Measurements from ENCODE around the gene TBX1. TPM values are rescaled to one million over a fixed set of nuclear protein-coding genes. Genes with fewer than 3 reads are reported as not detected.
"Not testable (repeated sequence)": the region's sequence is repeated elsewhere in the genome, so short reads cannot be mapped to it uniquely, and the experiment has no call there.

TBX1 gene
- polyA plus RNA-seq, 3 donors from 2014 or later, result 0.12 TPM; not detected in 2

DNA sequence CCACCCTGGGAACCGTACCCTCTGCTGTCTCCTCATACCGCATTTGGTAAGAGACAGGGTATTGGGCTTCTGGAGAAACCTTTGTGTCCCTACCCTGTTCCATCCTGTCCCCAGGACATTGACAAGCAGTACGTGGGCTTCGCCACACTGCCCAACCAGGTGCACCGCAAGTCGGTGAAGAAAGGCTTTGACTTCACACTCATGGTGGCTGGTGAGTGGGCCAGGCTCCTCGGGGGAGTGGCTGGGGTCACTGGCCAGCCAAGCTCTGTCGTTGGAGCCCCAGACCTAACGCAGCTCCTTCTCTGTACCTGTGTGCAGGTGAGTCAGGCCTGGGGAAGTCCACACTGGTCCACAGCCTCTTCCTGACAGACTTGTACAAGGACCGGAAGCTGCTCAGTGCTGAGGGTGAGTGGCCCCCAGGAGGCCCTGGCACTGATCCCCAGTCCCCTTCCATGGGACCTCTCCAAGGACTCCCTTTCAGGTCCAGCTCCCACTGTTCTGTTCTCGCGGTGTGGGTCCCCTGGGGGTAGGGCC, 41.0 kb upstream of the TBX1 start:
- H3K4me1 Mint-ChIP-seq, result peaks cover 0 to 12% of the 10 kb centered on the region in 2 donors
- H3K9me3 Mint-ChIP-seq, result peaks cover 0 to 1% (median 0%) of the 10 kb centered on the region in 6 donors
- H3K27ac Mint-ChIP-seq, result no peak overlapping the region
- peak overlapping the region; percentile 67 to 76 (median 72) for H3K4me3 Mint-ChIP-seq
- H3K27me3 Mint-ChIP-seq (ENCODE audit: low read depth in 3 of 3), result peaks cover 11 to 19% (median 18%) of the 10 kb centered on the region in 3 donors
- H3K36me3 Mint-ChIP-seq, result no peaks in the 10 kb centered on the region
- DNase-seq, result no peak

DNA sequence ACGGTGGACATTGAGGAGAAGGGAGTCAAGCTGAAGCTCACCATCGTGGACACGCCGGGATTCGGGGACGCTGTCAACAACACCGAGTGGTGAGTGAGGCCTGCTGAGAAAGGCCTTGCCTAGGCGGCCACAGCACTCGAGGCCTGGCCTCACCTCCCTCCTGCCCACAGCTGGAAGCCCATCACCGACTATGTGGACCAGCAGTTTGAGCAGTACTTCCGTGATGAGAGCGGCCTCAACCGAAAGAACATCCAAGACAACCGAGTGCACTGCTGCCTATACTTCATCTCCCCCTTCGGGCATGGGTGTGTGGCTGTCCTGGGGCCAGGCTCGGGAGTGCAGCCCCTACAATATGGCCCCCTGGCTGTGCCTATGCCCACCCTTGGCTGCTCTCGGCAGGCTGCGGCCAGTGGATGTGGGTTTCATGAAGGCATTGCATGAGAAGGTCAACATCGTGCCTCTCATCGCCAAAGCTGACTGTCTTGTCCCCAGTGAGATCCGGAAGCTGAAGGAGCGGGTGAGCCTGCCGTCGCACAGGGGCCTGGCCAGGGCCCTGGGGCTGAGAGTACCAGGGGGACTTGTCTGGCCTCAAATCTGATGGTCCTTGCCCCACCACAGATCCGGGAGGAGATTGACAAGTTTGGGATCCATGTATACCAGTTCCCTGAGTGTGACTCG, 40.3 kb upstream of the TBX1 start:
- Mint-ChIP-seq H3K9me3 (peaks cover 0 to 1% (median 0%) of the 10 kb centered on the region in 6 donors), H3K27ac (no peak overlapping the region), H3K4me1 (peaks cover 0 to 17% of the 10 kb centered on the region in 2 donors), H3K4me3 (peak overlapping the region in 1 of 5 donors; percentile 46), H3K27me3 (ENCODE audit: low read depth in 3 of 3) (peaks cover 11 to 23% (median 22%) of the 10 kb centered on the region in 3 donors), H3K36me3 (no peaks in the 10 kb centered on the region)
- DNase-seq, result no peak

- Mint-ChIP-seq H3K36me3 (no peaks in the 10 kb centered on the region), H3K27me3 (ENCODE audit: low read depth in 3 of 3) (peaks cover 14 to 25% (median 23%) of the 10 kb centered on the region in 3 donors), H3K4me1 (peaks cover 0 to 19% of the 10 kb centered on the region in 2 donors), H3K4me3 (peak overlapping the region in 2 of 5 donors; percentile 18 to 33), H3K9me3 (peaks cover 0 to 1% (median 0%) of the 10 kb centered on the region in 6 donors), H3K27ac (no peak overlapping the region)
- no peak for DNase-seq
Observed at GRCh38 chr22:19720999-19721329, 39.6 kb upstream of the TBX1 start.

DNA sequence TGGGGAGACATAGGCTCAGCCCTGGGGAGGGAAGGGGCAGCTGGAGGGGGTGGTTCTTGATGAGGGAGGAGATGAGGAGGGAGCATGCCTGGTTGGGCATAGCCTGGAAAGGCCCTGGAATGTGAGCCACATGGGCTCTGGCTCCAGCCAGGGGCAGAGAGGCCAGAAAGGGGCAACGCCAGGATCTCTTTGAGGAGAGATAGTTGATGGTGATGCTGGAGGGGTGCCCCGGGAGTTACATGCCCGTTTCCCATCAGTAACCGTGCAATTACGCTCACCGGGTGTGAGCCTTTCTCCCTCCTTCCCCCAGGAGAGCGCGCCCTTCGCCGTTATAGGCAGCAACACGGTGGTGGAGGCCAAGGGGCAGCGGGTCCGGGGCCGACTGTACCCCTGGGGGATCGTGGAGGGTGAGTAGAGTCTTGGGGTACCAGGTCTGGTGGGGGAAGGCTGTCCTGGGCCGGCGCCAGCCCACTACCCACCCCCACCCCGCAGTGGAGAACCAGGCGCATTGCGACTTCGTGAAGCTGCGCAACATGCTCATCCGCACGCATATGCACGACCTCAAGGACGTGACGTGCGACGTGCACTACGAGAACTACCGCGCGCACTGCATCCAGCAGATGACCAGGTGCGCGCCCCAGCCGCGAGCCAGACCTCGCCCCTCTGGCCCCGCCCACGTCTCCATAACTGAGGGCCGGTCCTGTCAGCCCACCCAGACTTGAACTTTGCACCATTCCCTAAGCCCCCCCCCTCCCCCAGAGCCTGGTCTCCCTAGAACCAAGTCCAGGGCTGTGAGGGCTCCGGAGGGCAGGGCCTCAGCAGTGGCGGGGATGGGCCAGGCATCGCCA, 39.0 kb upstream of the TBX1 start:
- no peak for DNase-seq
- peaks cover 14 to 23% (median 22%) of the 10 kb centered on the region in 3 donors for H3K27me3 Mint-ChIP-seq (ENCODE audit: low read depth in 3 of 3)
- peak overlapping the region in 1 of 5 donors; percentile 20 for H3K4me3 Mint-ChIP-seq
- peaks cover 0 to 1% (median 0%) of the 10 kb centered on the region in 6 donors for H3K9me3 Mint-ChIP-seq
- peaks cover 0 to 19% of the 10 kb centered on the region in 2 donors for H3K4me1 Mint-ChIP-seq
- no peak overlapping the region for H3K27ac Mint-ChIP-seq
- H3K36me3 Mint-ChIP-seq, result no peaks in the 10 kb centered on the region

- no peak overlapping the region for H3K27ac Mint-ChIP-seq
- peaks cover 12 to 23% (median 21%) of the 10 kb centered on the region in 3 donors for H3K27me3 Mint-ChIP-seq (ENCODE audit: low read depth in 3 of 3)
- no peak for DNase-seq
- H3K36me3 Mint-ChIP-seq, result no peaks in the 10 kb centered on the region
- peaks cover 0 to 1% (median 0%) of the 10 kb centered on the region in 6 donors for H3K9me3 Mint-ChIP-seq
- H3K4me1 Mint-ChIP-seq, result peaks cover 0 to 19% of the 10 kb centered on the region in 2 donors
- no peak overlapping the region for H3K4me3 Mint-ChIP-seq
Observed at GRCh38 chr22:19722178-19722981, 38.2 kb upstream of the TBX1 start.

DNA sequence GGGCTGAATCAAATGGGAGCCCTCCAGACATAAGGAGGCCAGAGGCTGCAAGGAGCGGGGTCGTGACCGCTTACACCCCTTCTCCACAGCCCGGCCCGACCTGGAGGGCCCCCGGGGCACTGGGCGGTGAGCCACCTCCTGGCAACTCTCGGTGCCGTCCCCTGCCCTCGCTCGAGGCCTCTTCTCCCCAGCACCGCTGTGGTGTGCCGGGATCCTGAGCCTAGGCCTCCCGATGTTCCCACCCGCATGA, 37.7 kb upstream of the TBX1 start:
- H3K27ac Mint-ChIP-seq, result no peak overlapping the region
- peaks cover 0 to 1% (median 0%) of the 10 kb centered on the region in 6 donors for H3K9me3 Mint-ChIP-seq
- peaks cover 9 to 23% (median 17%) of the 10 kb centered on the region in 3 donors for H3K27me3 Mint-ChIP-seq (ENCODE audit: low read depth in 3 of 3)
- H3K36me3 Mint-ChIP-seq, result no peaks in the 10 kb centered on the region
- DNase-seq, result no peak
- H3K4me3 Mint-ChIP-seq, result peak overlapping the region in 1 of 5 donors; percentile 65
- H3K4me1 Mint-ChIP-seq, result peaks cover 0 to 19% of the 10 kb centered on the region in 2 donors

GRCh38 chr22:19723232-19723982, 37.2 kb upstream of the TBX1 start, which contains the start of gene GP1BB:
Gene GP1BB (plus strand): TSS chr22:19723539. CDS start chr22:19723570, 31 bp downstream.
- Mint-ChIP-seq H3K36me3 (no peaks in the 10 kb centered on the region), H3K27ac (no peak within 1 kb of the TSS), H3K9me3 (peaks cover 0 to 1% (median 0%) of the 10 kb centered on the region in 6 donors), H3K4me3 (peak within 1 kb of the TSS in 4 of 5 donors; percentile 17 to 65 (median 41)), H3K4me1 (peaks cover 0 to 19% of the 10 kb centered on the region in 2 donors), H3K27me3 (ENCODE audit: low read depth in 3 of 3) (peaks cover 9 to 23% (median 17%) of the 10 kb centered on the region in 3 donors)
- DNase-seq, result peak in 1 of 3 donors; percentile 9

GRCh38 chr22:19723983-19724827, 36.4 kb upstream of the TBX1 start:
- Mint-ChIP-seq H3K27ac (no peak overlapping the region), H3K4me3 (peak overlapping the region in 3 of 5 donors; percentile 25 to 71 (median 67)), H3K36me3 (no peaks in the 10 kb centered on the region), H3K27me3 (ENCODE audit: low read depth in 3 of 3) (peaks cover 9 to 22% (median 17%) of the 10 kb centered on the region in 3 donors), H3K4me1 (peaks cover 0 to 18% of the 10 kb centered on the region in 2 donors), H3K9me3 (peaks cover 0 to 1% (median 0%) of the 10 kb centered on the region in 6 donors)
- DNase-seq, result peak in 1 of 3 donors; percentile 11

DNA sequence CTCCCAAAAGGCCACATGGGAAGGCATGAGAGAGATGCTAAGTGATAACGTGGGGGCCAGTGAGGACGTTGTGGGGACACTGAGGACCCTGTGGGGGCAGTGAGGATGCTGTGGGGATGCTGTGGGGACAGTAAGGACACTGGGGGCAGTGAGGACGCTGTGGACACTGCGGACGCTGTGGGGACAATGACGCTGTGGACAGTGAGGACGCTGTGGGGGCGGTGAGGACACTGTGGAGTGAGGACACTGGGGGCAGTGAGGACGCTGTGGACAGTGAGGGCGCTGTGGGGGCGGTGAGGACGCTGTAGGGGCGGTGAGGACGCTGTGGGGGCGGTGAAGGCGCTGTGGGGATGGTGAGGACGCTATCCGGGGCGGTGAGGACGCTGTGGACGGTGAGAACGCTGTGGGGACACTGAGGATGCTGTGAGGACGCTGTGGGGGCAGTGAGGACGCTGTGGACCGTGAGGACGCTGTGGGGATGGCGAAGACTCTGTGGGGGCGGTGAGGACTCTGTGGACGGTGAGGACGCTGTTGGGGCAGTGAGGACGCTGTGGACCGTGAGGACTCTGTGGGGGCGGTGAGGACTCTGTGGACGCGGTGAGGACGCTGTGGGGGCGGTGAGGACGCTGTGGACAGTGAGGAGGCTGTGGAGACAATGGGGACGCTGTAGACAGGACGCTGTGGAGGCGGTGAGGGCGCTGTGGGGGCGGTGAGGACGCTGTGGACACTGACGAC, 35.5 kb upstream of the TBX1 start:
- Mint-ChIP-seq H3K4me3 (peak overlapping the region; percentile 25 to 71 (median 48)), H3K4me1 (peaks cover 0 to 14% of the 10 kb centered on the region in 2 donors), H3K9me3 (peaks cover 0 to 1% (median 0%) of the 10 kb centered on the region in 6 donors), H3K36me3 (no peaks in the 10 kb centered on the region), H3K27me3 (ENCODE audit: low read depth in 3 of 3) (peaks cover 7 to 20% (median 17%) of the 10 kb centered on the region in 3 donors), H3K27ac (no peak overlapping the region)
- DNase-seq, result no peak

DNA sequence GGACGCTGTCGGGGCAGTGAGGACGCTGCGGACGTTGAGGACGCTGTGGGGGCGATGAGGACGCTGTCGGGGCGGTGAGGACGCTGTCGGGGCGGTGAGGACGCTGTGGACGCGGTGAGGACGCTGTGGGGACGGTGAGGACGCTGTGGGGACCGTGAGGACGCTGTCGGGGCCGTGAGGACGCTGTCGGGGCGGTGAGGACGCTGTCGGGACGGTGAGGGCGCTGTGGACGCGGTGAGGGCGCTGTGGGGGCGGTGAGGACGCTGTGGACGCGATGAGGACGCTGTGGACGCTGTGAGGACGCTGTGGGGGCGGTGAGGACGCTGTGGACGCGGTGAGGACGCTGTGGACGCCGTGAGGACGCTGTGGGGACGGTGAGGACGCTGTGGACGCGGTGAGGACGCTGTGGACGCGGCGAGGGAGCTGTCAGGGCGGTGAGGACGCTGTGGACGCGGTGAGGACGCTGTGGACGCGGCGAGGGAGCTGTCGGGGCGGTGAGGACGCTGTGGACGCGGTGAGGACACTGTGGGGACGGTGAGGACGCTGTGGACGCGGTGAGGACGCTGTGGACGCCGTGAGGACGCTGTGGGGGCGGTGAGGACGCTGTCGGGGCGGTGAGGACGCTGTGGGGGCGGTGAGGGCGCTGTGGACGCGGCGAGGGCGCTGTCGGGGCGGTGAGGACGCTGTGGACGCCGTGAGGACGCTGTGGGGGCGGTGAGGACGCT, 34.4 kb upstream of the TBX1 start:
- not testable (repeated sequence) for DNase-seq, H3K4me3 Mint-ChIP-seq, H3K27ac Mint-ChIP-seq, H3K36me3 Mint-ChIP-seq, H3K9me3 Mint-ChIP-seq
- H3K4me1 Mint-ChIP-seq, result peaks cover 0 to 16% of the 10 kb centered on the region in 2 donors
- peaks cover 7 to 18% (median 15%) of the 10 kb centered on the region in 3 donors for H3K27me3 Mint-ChIP-seq (ENCODE audit: low read depth in 3 of 3)
